Measurements from ENCODE around the gene SHKBP1. TPM values are rescaled to one million over a fixed set of nuclear protein-coding genes. Genes with fewer than 3 reads are reported as not detected.

SHKBP1 gene
- total RNA-seq, 1 donor from 2014 or later: 28.2 TPM

DNA sequence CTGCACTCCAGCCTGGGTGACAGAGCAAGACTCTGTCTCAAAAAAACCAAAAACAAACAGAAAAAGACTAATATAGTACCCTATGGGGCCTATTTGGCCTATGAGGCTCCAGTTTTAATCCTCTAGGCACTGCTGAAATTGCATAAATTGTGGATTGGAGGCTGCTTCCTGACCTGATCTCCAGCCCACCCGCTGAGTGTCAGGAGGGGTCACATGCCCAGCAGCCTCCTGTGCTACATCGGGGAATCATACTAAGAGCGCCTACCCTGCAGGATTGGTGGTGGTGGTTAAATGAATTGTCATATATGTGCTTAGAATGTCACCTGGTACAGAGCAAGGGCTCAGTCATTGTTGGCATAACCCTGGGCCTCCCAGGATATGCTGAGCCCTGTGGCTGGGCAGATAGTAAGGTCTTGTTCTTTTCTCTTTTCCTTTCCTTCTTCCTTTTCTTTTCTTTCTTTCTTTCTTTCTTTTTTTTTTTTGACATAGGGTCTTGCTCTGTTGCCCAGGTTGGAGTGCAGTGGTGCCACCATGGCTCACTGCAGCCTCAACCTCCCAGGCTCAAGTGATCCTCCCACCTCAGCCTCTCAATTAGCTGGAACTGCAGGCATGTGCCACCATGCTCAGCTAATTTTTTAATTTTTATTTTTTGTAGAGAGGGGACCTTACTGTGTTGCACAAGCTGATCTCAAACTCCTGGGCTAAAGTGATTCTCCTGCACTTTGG is 55.8 kb downstream of the SHKBP1 start:
- DNase-seq (ENCODE audit: low read depth in 2 of 2): no peak

GRCh38 chr19:40633207-40633606 is 56.5 kb downstream of the SHKBP1 start:
- DNase-seq (ENCODE audit: low read depth in 2 of 2): no peak

GRCh38 chr19:40638327-40638726 is 61.7 kb downstream of the SHKBP1 start:
- DNase-seq (ENCODE audit: low read depth in 2 of 2): no peak

DNA sequence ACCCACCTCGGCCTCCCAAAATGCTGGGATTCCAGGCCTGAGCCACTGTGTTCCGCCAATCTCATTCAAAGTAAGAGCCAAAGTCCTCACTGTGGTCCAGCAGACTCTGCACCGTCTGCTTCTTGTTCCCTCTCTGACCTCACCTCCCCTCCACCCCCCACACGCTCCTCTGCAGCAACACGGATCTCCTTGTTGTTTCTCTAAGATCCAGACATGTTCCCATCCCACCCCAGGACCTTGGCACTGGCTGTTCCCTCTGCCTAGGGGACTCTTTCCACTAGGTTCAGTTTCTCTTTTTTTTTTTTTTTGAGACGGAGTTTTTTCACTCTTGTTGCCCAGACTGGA is 62.9 kb downstream of the SHKBP1 start:
- no peak for DNase-seq (ENCODE audit: low read depth in 2 of 2)

DNA sequence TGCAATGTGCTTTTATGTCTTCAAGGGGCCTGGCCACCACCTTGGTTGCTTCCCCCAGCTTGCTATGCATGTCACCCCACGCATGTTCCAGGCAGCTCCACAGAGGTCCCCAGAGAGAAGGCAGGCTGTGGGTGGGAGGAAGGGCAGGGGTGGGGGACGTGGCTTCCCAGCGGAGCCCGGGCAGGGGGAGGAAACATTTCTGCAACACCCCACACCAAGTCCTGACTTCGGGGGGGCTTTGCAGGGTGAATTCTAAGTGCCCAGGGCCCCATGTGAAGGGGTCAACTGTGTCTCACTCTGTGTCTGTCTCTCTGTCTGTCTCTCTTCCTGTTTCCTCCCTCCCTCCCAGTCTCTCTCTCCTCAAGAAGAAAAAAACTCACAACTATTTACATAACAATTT is 64.1 kb downstream of the SHKBP1 start:
- DNase-seq (ENCODE audit: low read depth in 2 of 2): no peak

Other genes with a start within 250 kb of the SHKBP1 start
- 4.1 and 6.5 TPM in 2 replicates for gene C19orf47, start 228.5 kb upstream of the SHKBP1 start, total RNA-seq
- 87.6 and 128 TPM in 2 replicates for gene PLD3, start 228.2 kb upstream of the SHKBP1 start, total RNA-seq
- under 0.01 TPM in 1 of 2 replicates, not detected in the other for gene HIPK4, start 186.7 kb upstream of the SHKBP1 start, total RNA-seq
- 0.87 and 1.2 TPM in 2 replicates for gene PRX, start 163.5 kb upstream of the SHKBP1 start, total RNA-seq
- gene SERTAD1, start 150.9 kb upstream of the SHKBP1 start, total RNA-seq: 15.7 and 27.8 TPM in 2 replicates
- 18.3 and 27.2 TPM in 2 replicates for gene SERTAD3, start 132.5 kb upstream of the SHKBP1 start, total RNA-seq
- 45.6 and 46.2 TPM in 2 replicates for gene BLVRB, start 111.1 kb upstream of the SHKBP1 start, total RNA-seq
- gene SPTBN4, start 109.9 kb upstream of the SHKBP1 start, total RNA-seq: 0.22 TPM in 1 of 2 replicates, not detected in the other
- 13.7 and 54.4 TPM in 2 replicates for gene LTBP4, start 24.5 kb downstream of the SHKBP1 start, total RNA-seq
- gene NUMBL, start 113.8 kb downstream of the SHKBP1 start, total RNA-seq: 4.6 and 5.9 TPM in 2 replicates
- gene COQ8B, start 140.0 kb downstream of the SHKBP1 start, total RNA-seq: 12.5 and 13.7 TPM in 2 replicates
- 14.4 and 25.6 TPM in 2 replicates for gene ITPKC, start 140.2 kb downstream of the SHKBP1 start, total RNA-seq
- 0.20 and 0.44 TPM in 2 replicates for gene ACTMAP, start 173.6 kb downstream of the SHKBP1 start, total RNA-seq
- 21.0 and 36.0 TPM in 2 replicates for gene SNRPA, start 174.3 kb downstream of the SHKBP1 start, total RNA-seq
- not detected in 2 replicates for gene MIA, start 198.6 kb downstream of the SHKBP1 start, total RNA-seq
- gene RAB4B, start 201.4 kb downstream of the SHKBP1 start, total RNA-seq: 7.6 and 14.1 TPM in 2 replicates
- gene EGLN2, start 222.3 kb downstream of the SHKBP1 start, total RNA-seq: 85.0 and 151 TPM in 2 replicates

All from lung microvascular endothelial cell (primary cell).